ENCODE results near the gene DPP6.

DPP6 gene

GRCh38 chr7:154232700-154233099 lies 180.5 kb downstream of the DPP6 start:
- DNase-seq: no peak

GRCh38 chr7:154241988-154242387 lies 189.8 kb downstream of the DPP6 start:
- DNase-seq: no peak

- no peak for DNase-seq
Measured at GRCh38 chr7:154242709-154243108, 190.5 kb downstream of the DPP6 start.

- DNase-seq: no peak
Measured at GRCh38 chr7:154252046-154252445, 199.8 kb downstream of the DPP6 start.

- DNase-seq: no peak
Measured at GRCh38 chr7:154253810-154254209, 201.6 kb downstream of the DPP6 start.

GRCh38 chr7:154255324-154255723 lies 203.1 kb downstream of the DPP6 start:
- DNase-seq: no peak

GRCh38 chr7:154256150-154256549 lies 204.0 kb downstream of the DPP6 start:
- no peak for DNase-seq

GRCh38 chr7:154259396-154259795 lies 207.2 kb downstream of the DPP6 start:
- DNase-seq: no peak

- DNase-seq: no peak
Measured at GRCh38 chr7:154287356-154287755, 235.2 kb downstream of the DPP6 start.

- DNase-seq: no peak
Measured at GRCh38 chr7:154289119-154289518, 236.9 kb downstream of the DPP6 start.

- no peak for DNase-seq
Measured at GRCh38 chr7:154296443-154296842, 244.2 kb downstream of the DPP6 start.

- no peak for DNase-seq
Measured at GRCh38 chr7:154299736-154300135, 247.5 kb downstream of the DPP6 start.

- no peak for DNase-seq
Measured at GRCh38 chr7:154302380-154302779, 250.2 kb downstream of the DPP6 start.

- no peak for DNase-seq
Measured at GRCh38 chr7:154304231-154304630, 252.0 kb downstream of the DPP6 start.

GRCh38 chr7:154304740-154305700 lies 252.8 kb downstream of the DPP6 start:
- no peak for DNase-seq

- DNase-seq: no peak
Measured at GRCh38 chr7:154306036-154306435, 253.8 kb downstream of the DPP6 start.

GRCh38 chr7:154308928-154309327 lies 256.7 kb downstream of the DPP6 start:
- no peak for DNase-seq

- DNase-seq: no peak
Measured at GRCh38 chr7:154310114-154310513, 257.9 kb downstream of the DPP6 start.

GRCh38 chr7:154324196-154324595 lies 272.0 kb downstream of the DPP6 start:
- no peak for DNase-seq

GRCh38 chr7:154326421-154326820 lies 274.2 kb downstream of the DPP6 start:
- no peak for DNase-seq

GRCh38 chr7:154330318-154330717 lies 278.1 kb downstream of the DPP6 start:
- no peak for DNase-seq

- no peak for DNase-seq
Measured at GRCh38 chr7:154332811-154333580, 280.8 kb downstream of the DPP6 start.

- no peak for DNase-seq
Measured at GRCh38 chr7:154336295-154336694, 284.1 kb downstream of the DPP6 start.
